GM10266 (cell line): Measurements from ENCODE around the gene KHK.
"Not testable (repeated sequence)": the region's sequence is repeated elsewhere in the genome, so short reads cannot be mapped to it uniquely, and the experiment has no call there.

Experiments used
- DNase-seq: peaks from one replicate; pipeline ENCODE4 v3.0.0; 2012; ENCODE audit errors: extremely low spot score
- TF ChIP-seq, protein P1 (sequence below): IDR thresholded peaks from 2 replicates; pipeline ENCODE4 v1.5.1; 2012; ENCODE audit warnings: mild to moderate bottlenecking, low read depth; ENCODE audit not compliant: control insufficient read depth, insufficient read depth; ENCODE audit errors: missing control alignments

KHK gene

DNA sequence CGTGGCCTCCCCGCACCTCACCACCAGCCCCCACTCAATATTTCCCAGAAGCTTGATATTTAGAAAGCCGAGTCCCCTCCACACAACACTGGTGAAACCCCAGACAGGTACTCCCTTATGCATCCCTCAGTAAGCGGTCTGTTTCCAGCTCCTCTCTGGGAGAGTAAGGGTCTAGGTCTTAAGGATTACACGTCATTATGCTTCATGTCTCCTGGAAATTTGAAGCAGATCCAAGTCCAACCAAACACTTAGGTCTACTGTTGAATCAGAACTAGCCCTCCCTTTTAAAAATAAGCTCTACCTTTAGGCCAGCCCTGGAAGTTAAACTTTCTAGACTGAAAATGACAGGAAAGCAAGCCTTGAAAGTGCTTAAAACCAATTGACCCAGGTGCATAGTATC is 13.7 kb upstream of the KHK start:
- DNase-seq: no peak
- TF ChIP-seq, protein P1, sequence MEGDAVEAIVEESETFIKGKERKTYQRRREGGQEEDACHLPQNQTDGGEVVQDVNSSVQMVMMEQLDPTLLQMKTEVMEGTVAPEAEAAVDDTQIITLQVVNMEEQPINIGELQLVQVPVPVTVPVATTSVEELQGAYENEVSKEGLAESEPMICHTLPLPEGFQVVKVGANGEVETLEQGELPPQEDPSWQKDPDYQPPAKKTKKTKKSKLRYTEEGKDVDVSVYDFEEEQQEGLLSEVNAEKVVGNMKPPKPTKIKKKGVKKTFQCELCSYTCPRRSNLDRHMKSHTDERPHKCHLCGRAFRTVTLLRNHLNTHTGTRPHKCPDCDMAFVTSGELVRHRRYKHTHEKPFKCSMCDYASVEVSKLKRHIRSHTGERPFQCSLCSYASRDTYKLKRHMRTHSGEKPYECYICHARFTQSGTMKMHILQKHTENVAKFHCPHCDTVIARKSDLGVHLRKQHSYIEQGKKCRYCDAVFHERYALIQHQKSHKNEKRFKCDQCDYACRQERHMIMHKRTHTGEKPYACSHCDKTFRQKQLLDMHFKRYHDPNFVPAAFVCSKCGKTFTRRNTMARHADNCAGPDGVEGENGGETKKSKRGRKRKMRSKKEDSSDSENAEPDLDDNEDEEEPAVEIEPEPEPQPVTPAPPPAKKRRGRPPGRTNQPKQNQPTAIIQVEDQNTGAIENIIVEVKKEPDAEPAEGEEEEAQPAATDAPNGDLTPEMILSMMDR: no peak

DNA sequence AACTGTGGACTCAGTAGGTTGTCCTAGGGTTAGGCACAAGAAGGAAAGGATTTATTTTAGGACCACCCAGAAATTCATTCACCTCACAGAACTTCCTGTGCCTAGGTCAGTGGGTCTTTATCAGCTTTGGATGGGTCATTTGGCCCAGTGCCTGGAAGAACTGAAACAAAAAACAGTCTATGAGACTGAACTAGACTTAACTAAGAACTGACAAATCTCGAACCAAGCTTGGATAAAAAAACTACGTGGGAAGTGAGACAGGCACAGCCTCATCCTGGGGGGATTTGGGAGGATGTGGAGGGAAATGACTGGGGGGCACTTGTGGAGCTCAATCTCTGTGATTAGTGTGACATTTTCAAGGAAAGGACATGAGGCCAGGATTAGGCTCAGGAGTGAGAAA is 12.8 kb upstream of the KHK start:
- TF ChIP-seq, protein P1: no peak
- DNase-seq: no peak

DNA sequence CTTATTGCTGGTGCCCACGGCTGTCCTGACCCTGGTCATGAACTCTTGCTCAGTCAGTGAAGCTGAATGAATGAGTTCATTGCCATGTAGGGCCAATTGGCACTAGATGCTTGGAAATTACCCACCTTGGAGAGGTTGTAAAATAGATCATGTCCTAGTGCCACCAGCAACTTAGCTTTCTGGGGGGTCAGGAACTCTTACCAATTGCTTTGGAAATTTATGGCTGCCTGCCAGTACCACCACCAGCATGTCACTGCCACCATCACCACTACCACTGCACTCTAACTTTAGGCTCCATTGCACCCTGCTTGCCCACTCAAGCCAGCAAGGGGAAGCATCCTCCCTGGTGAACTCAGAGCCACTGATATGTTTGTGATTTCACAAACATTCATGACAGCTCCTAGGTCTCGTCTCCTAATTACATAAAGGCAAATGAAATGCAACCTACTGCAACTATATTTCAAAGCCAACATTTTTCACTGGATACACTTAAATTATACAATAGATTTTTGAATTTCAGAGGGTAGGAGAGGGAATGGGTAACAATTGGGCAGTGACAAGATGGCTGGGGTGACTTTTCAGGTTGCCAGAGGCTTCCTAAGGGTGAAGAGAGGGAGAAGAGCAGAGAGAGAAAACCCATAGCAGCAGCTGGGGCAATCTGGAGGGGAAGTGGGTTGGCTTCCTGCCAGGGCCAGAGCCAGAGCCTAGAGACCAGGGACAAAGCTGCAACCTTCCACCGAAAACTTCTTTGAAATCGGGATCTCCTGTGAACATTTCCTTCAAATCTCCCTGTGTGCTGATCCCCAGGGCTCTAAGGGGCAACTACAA is 11.6 kb upstream of the KHK start:
- TF ChIP-seq, protein P1: no peak
- DNase-seq: peak; percentile 42

DNA sequence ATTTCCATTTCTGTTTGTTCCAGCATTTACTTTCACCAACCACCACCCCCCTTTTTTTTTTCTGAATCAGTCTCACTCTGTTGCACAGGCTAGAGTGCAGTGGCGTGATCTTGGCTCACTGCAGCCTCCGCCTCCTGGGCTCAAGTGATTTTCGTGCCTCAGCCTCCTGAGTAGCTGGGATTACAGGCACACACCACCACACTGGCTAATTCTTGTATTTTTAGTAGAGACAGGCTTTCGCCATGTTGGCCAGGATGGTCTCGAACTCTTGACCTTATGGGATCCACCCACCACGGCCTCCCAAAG is 11.1 kb upstream of the KHK start:
- DNase-seq: not testable (repeated sequence)

DNA sequence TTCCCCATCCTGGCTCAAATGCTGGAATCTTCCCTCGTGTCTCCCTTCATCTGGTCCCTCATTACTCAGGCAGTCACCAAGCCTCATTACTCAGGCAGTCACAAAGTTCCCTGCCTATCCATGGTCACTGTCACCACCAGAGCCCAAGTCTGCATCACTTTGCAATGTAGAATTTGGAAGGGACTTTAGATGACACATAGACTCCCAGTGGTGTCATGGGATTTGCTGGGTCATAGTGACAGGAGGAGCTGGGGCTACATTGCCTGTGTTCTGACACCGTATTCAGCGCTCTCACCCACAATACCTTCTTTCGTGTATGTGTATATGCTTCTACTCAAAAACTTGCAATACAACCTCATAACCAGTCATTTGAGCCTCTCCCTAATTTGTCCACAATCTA is 10.2 kb upstream of the KHK start:
- TF ChIP-seq, protein P1: no peak
- DNase-seq: no peak

DNA sequence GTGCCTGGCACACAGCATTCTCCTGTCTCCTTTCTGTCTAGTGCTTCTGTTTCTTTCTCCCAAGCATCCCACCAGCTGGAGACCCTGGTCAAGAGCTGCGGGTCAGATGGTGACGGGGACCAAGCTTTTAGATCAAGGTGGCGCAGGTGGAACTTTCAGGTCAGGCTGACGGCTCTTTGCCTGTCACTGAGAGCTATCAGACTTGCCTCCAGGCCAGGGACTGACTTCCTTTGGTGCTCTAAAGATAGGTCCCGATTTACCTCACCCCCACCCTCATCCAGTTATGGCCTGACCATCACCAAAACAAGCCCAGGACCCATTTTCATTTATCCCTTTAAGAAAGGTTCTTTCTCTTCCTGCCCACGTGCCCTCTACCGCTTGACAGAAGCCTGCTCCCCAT is 9.3 kb upstream of the KHK start:
- no peak for DNase-seq
- TF ChIP-seq, protein P1: no peak

DNA sequence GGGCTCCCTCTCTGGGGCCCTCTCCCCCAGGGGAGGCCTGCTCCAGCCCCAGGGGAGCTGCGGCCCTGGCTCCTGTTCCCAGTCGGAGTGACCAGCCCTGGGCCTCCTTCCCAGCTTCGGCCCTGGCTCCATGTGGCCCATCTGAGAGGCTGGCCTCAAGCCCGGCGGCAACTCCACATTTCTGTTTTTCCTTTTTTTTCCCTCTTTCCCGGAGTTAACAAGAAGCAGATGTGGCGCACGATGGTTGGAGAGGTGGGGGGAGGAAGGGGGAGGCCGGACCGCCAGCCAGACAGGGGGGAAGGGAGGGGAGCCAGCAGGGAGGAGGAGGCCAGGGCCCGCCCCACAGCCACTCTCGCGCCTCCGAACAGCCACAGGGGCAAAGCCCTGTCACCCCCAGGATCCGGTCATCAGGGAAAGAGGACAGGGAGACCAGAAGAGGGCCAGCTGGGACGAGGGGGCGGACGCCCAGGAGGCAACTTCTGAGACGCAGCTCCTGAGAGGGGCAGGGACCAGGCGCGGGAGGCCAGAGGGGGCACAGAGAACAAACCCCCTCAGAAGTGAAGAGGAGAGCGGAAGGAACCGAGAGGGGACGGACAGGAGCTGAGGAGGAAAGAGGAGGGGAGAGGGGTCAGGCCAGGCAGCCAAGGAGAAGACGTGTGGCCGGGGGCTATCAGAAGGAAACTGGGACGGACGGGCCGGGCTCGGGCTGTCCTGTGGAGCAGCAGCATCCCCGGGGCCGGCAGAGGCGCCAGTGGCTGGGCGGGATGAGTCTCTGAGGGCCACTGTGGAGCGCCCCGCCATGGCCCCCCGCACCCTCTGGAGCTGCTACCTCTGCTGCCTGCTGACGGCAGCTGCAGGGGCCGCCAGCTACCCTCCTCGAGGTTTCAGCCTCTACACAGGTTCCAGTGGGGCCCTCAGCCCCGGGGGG is 8.0 kb upstream of the KHK start, which contains the start of gene EMILIN1:
Gene EMILIN1 (plus strand): TSS at position 349 of the 928 bp plus-strand sequence. CDS start 451 bp downstream, at position 800.
- TF ChIP-seq, protein P1: no peak
- no peak for DNase-seq
